Raji (cell line): ENCODE results near the gene EDN2.

Experiments
- POLR2A ChIP-seq: IDR thresholded peaks from 2 replicates; pipeline ENCODE4 v1.6.1; 2011; ENCODE audit warnings: low read depth, low read length, control low read depth; ENCODE audit not compliant: insufficient read depth

EDN2 gene

DNA sequence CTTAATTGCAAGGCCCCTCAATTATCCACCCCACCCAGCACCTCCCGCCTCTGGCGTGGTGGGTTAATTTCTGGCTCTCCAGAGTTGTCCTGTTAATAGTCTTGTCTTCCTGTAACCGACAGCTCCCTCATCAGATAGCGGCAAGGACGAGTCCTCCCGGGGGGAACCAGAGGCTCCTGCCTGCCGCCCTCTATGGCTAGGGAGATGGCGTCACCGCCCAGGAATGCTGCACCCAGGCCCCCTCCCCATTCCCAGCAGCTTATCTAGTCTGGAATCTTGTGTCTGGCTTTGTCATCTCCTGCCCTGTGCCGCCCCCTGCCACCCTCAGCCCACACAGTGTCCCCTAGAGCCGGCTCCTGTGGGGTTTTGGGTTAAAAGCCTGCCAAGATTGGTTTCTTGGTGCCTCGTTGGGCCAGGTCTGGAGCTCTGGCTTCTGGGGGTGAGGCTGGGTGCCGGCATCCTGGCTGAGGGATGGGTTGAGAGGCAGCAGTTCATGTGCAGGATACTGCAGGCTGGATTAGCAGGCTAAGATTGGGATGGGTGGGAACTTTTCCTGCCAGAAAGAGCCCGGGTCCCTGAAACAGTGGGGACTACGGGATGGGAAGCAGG, 48.8 kb downstream of the EDN2 start:
- TF ChIP-seq POLR2A, result no peak

- TF ChIP-seq POLR2A, result no peak
These were observed 49.6 kb downstream of the EDN2 start for GRCh38 chr1:41434748-41435449.

- no peak for TF ChIP-seq POLR2A
These were observed 50.2 kb downstream of the EDN2 start for GRCh38 chr1:41434306-41434705.

DNA sequence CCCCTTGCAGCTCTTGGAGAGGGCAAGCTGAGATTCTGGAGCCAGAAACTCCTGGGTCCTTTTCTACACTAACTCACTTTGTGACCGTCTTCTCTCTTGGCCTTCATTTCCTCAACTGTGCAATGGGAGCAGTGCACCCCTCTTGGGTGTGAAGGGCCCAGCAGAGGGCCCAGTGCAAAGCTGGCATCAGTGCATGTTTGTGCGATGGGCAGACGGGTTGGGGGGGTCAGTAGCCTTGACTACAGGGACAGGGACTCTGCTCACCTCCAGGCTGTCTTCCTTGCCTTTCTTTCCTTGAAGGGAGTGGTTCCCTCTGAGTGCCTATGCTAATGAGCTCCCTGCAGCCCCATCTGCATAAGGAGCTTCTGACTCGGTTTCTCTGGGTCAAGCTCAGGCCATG, 51.0 kb downstream of the EDN2 start:
- TF ChIP-seq POLR2A, result no peak

- TF ChIP-seq POLR2A, result no peak
These were observed 51.8 kb downstream of the EDN2 start for GRCh38 chr1:41432481-41433280.

DNA sequence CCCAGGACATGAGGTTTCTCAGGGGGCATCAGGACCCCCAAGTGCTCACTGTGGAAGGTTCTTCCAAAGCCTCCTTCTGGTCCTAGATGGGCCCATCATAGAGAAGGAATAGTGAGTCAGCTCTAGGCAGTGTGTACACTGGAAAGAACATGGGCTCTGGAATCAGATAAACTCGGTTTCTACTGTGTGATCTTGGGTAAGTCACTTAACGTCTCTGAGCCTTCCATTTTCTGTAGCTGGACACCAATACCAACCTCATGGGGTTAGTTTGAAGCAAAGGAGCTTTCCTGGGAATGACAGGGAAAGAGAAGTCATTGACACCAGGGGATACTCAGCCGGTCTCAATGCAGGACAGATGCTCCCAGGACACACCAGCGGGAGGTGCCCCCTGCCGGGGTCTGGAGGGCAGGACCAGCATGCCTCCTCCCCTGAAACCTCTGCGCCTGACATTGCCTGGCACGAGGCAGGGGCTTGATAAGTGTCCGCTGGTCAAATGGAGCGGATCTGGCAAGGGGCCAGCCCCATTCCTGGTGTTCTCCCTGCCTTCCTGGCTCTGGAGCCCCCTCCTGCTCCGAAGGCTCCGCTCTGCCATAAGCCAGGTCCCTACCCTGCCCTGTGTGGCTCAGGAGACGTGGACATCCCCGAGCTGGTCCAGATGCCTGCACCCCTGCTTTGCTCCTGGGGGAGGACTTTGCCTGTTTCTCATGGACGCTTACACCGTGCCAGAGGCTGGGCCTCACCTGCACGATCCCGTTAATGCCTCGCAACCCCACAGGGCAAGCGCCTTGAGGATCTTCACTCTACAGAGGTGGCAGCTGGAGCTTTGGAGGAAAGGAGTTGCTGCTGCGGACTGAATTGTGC, 52.8 kb downstream of the EDN2 start:
- TF ChIP-seq POLR2A, result no peak

- no peak for TF ChIP-seq POLR2A
These were observed 53.9 kb downstream of the EDN2 start for GRCh38 chr1:41430582-41430981.

GRCh38 chr1:41430069-41430468, 54.4 kb downstream of the EDN2 start:
- no peak for TF ChIP-seq POLR2A

GRCh38 chr1:41429641-41430035, 54.8 kb downstream of the EDN2 start:
- no peak for TF ChIP-seq POLR2A
